ENCODE data around the gene DUSP15.
"Not testable (repeated sequence)": the region's sequence is repeated elsewhere in the genome, so short reads cannot be mapped to it uniquely, and the experiment has no call there.

The DUSP15 gene
- long read RNA-seq, donor 1, transcript DUSP15-205 (7 exons, 1,256 nt) = minor isoform, 5 of 13 reads
- long read RNA-seq, donor 1, transcript DUSP15-202 (7 exons, 1,454 nt) = major isoform, 7 of 13 reads
- long read RNA-seq, donor 1, partial matches to known transcripts = 0 of 13 reads
- long read RNA-seq, donor 1, other reads (novel, unspliced or antisense) = 0 of 13 reads
- long read RNA-seq, donor 2, partial matches to known transcripts = 0 of 5 reads
- long read RNA-seq, donor 2, other reads (novel, unspliced or antisense) = 0 of 5 reads
- long read RNA-seq, donor 3, transcript DUSP15-205 (7 exons, 1,256 nt) = major isoform, 5 of 7 reads
- long read RNA-seq, donor 3, partial matches to known transcripts = 0 of 7 reads
- long read RNA-seq, donor 3, other reads (novel, unspliced or antisense) = 0 of 7 reads
- long read RNA-seq, donor 4, partial matches to known transcripts = 0 of 2 reads
- long read RNA-seq, donor 4, other reads (novel, unspliced or antisense) = 0 of 2 reads
- long read RNA-seq, donor 5, transcript DUSP15-202 (7 exons, 1,454 nt) = major isoform, 5 of 8 reads
- long read RNA-seq, donor 5, partial matches to known transcripts = 0 of 8 reads
- long read RNA-seq, donor 5, other reads (novel, unspliced or antisense) = 0 of 8 reads
- long read RNA-seq, donor 6, transcript DUSP15-202 (7 exons, 1,454 nt) = major isoform, 7 of 10 reads
- long read RNA-seq, donor 6, partial matches to known transcripts = 0 of 10 reads
- long read RNA-seq, donor 6, other reads (novel, unspliced or antisense) = 0 of 10 reads
- long read RNA-seq, donor 7, transcript DUSP15-202 (7 exons, 1,454 nt) = major isoform, 6 of 15 reads
- long read RNA-seq, donor 7, partial matches to known transcripts = 0 of 15 reads
- long read RNA-seq, donor 7, other reads (novel, unspliced or antisense) = 0 of 15 reads
- long read RNA-seq, donor 8, partial matches to known transcripts = 0 of 4 reads
- long read RNA-seq, donor 8, other reads (novel, unspliced or antisense) = 0 of 4 reads

- peak; percentile 81 for DNase-seq
These were observed at the start of gene DUSP15, which contains the start of gene TTLL9 for GRCh38 chr20:31869942-31870725. Gene DUSP15 (minus strand): TSS chr20:31870527. CDS start chr20:31870337, 190 bp downstream. Gene TTLL9 (plus strand): TSS chr20:31870634. CDS start chr20:31871127, 493 bp downstream.

- no peak for DNase-seq
These were observed 49.3 kb upstream of the DUSP15 start for GRCh38 chr20:31919410-31920155.

- DNase-seq = no peak
These were observed 48.3 kb upstream of the DUSP15 start for GRCh38 chr20:31918466-31919105.

DNA sequence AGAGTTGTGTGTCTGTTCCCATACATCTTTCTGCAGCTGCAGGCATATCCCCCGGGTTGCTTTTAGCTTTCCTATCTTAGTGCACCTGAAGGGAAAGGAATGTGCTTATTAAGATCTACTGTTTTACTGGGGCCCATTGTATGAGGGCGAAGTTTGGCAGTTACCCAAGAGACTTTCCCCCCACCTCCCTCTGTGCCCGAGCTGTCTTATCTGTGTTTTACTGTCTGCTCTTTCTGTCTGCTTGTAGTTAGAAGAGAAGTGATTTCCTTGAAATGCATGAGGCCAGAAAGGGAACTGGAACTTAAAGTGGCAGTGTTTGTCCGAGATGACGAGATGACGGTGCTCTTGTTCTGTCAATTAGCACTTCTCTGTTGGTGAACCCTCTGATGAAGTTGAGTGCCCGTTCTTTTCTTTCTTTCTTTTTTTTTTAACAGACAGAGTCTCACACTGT is 47.7 kb upstream of the DUSP15 start:
- DNase-seq = not testable (repeated sequence)

GRCh38 chr20:31916708-31917107 is 46.4 kb upstream of the DUSP15 start:
- DNase-seq = no peak

DNA sequence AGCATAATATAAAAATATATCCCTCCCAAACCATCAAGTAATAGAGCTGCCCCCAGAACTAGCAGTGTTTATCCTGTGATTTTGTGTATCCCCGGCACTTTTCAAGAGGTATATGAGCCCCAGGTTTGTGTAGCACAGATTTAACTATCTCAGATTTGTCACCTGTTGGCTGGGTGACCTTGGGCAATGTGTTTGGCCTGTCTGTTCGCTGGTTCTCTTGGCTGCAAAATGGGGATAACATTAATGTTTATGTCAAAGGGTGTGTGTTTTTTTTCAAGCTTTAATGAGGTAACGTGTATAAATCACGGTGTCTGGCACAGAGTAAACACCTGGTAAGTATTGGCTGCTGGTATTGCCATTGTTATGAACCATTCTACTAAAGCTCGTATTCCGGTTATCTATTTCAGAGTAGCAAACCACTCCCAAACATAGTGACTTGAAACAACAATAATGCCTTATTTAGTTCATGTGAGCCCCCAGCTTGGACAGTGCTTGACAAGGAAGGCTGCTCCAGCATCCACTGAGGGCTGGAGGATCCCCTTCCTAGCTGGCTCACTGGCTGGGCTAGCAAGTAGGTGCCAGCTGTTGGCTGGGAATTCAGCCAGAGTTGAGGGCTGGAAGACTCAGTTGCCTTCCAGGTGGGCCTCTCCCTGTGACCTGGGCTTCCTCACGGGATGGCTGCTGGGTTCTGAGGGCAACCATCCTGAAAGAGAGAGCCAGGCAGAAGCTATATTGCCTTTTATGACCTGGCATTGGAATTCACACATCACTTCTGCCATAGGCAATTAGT is 45.4 kb upstream of the DUSP15 start:
- no peak for DNase-seq

DNA sequence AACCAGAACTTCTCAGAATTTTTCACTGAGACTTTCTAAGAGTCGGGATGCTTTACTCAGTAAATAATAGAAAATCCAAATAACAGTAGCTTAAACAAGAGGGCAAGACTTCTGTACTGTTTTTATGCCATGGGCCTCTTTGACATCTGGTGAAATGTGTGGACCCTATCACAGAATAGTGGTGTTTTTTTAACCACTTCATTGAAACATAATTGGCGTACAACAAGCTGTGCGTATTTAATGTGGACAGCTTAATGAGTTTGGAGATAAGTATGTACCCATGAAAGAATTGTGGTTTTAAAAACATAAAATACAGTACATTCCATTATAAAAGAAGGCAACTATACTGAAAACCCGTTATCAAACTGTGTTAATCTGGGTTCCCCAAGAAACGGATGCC is 43.8 kb upstream of the DUSP15 start:
- no peak for DNase-seq

DNA sequence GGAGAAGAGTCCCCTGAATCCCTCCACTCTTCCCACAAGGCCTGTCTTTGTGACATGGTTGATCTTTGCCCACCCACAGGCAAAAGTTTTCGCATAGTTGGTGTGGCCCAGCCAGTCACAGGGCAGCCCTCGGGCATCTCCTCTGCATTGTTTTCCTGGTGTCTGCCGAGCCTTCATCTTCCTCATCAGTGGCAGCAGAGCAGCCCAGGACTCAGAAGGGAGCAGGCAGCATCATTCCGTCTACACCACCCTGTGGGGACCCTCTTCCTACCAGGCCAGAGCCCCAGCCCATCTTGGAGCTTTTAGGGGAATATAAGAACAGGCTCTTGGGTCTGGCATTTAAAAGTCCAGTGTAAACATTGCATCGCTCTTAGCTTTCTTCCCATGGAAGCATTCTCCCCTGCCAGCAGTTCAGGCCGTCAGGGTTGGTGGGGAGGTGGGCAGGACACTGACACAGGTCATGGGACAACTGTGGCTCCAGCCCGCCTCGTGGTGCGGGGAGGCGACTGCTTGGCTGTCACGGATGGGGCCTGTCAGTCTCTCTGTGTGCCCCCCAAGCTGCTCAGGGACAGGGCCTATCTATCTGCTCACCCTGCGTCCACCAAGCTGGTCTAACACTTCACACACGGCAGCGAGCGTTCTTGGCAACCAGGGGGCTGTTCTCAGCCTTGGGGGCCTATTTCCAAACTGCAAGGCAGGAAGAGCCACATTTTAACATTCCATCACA is 43.3 kb upstream of the DUSP15 start:
- no peak for DNase-seq

GRCh38 chr20:31910071-31910803 is 39.9 kb upstream of the DUSP15 start:
- no peak for DNase-seq

- no peak for DNase-seq
These were observed 39.1 kb upstream of the DUSP15 start for GRCh38 chr20:31909253-31910070.

GRCh38 chr20:31908424-31908823 is 38.1 kb upstream of the DUSP15 start:
- no peak for DNase-seq

GRCh38 chr20:31908016-31908415 is 37.7 kb upstream of the DUSP15 start:
- no peak for DNase-seq

DNA sequence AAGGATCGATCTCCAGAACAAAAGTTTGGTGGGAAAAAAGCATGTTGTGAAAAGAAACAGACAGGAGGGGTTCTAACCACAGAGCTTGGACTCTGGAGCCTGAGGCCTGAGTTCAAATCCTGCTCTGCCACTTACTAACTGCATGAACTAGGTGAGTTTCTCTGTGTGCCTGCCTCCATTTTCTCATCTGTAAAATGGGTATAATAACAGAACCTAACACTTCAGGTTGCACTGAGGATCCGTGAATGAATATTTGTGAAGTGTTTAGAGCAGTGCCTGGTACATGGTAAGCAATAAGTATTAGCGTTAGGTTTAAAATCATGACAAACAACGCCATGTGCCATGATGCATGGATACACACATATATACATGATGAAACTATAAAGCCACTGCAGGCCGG is 36.7 kb upstream of the DUSP15 start:
- no peak for DNase-seq

DNA sequence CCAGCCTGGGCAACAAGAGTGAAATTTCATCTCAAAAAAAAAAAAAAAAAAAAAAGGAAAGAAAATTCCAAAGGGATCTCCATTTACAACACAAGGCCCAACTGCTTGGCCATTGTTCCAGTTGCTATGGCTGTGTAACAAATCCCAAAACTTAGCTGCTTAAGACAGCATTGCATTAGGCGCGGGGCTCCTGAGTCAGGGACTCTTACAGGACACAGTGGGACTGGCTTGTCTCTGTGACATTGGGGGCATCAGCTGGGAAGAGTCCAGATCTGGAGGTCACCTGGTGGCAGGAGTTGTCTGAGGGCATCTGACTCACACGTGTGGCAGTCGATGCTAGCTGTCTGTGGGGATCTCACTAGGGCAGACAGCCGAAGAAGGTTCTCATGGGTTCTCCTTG is 35.7 kb upstream of the DUSP15 start:
- no peak for DNase-seq

DNA sequence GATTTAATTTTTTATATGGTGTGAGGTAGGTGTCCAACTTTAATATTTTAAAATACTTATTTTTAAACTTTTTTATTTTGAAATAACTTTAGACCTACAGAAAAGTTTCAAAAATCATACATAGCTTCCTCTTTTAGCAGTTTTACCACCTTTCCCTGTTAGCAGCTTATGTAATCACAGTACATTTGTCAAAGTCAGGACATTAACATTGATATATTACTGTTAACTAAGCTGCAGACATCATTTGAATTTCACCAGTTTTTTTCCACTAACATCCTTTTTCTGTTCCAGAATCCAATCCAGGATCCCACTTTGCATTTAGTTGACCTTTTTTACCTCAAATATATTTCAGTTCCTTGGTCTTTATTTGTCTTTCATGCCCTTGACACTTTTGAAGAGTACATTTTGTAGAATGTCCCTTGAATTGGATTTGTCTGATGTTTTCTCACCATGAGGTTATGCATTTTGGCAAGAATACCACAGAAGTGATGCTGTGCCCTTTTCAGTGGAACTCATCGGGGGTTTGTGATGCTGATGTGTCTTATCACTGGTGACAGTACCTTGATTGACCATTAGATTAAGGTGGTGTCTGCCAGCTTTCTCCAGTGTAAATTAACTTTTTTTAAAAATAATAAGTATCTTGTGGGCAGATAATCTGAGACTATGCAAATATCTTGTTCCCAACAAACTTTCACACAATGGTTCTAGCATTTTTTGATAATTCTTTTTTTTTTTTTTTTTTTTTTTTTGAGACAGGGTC is 33.5 kb upstream of the DUSP15 start:
- no peak for DNase-seq

DNA sequence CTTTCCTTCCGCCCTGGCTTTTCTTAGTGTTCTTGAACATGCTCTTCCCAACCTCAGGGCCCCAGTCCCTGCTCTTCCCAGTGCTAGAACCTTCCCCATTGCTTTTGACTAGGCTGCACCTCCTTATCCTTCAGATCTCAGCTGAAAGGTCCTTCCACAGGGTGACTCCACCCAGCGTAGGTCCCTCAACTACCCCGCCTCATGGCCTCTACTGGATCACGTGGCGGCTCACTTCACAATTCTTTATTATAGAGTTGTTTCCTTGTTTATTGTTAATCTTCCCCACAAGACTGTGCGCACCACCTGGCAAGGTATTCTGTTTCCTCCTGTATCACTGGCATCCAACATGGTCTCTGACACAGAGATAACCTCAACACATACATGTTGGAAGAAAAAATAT is 31.3 kb upstream of the DUSP15 start:
- no peak for DNase-seq

DNA sequence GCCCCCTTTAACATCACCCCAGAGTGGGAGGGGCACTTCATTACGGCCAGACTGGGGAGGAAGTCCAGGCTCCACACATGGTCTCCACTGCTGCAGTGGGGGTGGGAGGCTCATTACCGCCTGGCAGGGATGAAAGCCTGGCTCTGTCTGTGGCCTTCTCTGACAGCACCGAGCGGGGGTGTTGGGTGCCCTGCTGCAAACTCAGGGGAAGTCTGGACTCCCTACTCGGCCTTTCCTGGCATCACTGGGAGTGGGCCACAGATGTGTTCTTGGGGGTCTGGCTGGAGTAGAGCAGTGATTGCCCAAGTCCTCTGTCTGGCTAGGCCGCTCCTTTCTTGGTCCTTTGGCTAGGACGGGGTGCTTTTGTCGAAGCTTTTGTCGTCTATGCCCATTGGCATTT is 27.2 kb upstream of the DUSP15 start:
- no peak for DNase-seq

All from right kidney (tissue), 9 donors.